GM18858 (cell line): ENCODE measurements around the gene CFAP61.

Experiments
- ATAC-seq: cut with Tn5 transposase; IDR thresholded peaks from one replicate; pipeline ENCODE4 v1.9.1; 2021; ENCODE audit not compliant: unreplicated experiment

CFAP61 gene

GRCh38 chr20:20167698-20168097 is 115.4 kb downstream of the CFAP61 start:
- ATAC-seq, result no peak

DNA sequence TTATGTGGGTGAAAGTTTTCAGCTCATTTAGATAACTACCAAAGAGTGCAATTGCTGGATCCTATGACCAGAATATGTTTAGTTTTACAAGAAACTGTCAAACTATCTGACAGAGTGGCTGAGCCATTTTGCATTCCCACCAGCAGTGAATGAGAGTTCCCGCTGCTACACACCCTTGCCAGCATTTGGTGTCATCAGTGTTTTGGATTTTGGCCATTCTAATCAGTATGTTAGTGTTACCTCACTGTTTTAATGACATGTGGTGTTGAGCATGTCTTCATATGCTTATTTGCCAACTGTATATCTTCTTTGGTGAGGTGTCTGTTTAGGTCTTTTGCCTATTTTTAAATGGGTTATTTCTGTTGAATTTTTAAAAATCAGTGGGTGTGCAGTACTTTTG is 120.9 kb downstream of the CFAP61 start:
- no peak for ATAC-seq

DNA sequence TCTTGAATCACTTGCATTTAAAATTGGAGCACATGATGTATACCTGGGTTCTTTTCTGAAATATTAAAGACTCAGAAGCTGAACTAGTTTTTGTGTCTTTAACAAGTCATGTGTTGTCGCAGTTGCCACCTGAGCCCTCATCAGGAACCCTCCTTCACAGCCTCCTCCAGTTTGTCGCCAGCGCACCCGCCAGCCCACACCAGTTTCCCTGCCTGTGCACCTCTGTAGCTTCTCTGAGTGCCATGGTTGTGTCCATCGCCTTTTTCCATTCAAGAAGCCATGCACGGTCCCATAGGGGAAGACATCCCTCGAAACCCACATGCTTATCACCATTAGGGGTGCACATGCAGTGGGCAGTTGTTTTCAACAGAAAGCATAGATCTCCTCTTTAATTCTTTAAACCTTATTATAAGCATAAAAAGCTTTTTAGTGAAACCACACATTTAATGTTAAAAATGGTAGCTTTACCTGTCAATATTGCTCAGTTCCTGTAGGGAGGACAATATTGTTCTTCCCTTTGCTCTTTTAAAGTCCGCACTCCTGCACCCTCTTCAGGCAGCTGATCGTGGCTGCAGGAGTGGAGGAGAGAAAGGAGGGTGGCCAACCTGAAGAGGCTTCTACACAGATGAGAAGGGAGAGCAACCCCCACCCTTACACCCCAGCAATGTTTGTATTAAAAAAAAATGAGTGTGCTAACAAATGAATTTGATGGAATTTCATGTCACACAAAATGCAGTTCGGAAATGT is 121.9 kb downstream of the CFAP61 start:
- no peak for ATAC-seq

DNA sequence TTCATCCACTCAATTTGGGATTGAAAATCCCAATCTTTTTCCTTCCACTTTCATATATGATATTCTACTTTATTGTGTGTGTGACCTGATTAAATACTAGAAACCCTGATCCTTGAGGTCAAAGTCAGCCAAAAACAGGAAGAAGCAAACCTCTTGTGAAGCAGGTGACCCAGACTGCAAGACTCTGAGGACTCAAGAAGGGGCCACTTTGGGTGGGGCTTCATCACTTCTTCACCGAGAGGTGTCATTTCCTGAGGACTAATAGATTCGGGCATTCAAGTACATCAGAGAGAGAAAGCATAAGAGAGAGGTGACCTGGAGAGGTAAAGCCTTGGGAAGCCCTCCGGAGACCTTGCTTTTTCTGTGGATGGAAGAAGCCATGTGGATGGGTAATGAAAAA is 129.0 kb downstream of the CFAP61 start:
- no peak for ATAC-seq

DNA sequence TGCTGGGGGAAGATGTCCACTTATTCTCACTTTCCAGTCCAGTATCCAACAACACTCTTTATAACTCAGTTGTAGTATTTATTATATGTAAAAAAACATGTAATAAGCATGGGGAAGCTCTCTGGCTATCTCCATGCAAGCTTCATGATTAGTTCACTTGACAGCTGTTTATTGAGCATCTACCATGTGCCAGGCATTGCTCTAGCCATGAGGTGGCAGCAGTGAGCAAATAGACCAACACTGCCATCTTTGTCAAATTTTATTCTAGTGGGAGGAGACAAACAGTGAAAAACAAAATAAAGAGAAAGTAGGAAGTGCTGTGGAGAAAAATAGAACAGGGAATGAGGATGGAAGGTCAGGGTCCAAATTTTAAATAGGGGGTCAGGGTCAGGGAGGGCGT is 131.8 kb downstream of the CFAP61 start:
- ATAC-seq, result no peak

GRCh38 chr20:20184706-20185105 is 132.4 kb downstream of the CFAP61 start:
- no peak for ATAC-seq

GRCh38 chr20:20188647-20189046 is 136.3 kb downstream of the CFAP61 start:
- peak; percentile 77 for ATAC-seq

DNA sequence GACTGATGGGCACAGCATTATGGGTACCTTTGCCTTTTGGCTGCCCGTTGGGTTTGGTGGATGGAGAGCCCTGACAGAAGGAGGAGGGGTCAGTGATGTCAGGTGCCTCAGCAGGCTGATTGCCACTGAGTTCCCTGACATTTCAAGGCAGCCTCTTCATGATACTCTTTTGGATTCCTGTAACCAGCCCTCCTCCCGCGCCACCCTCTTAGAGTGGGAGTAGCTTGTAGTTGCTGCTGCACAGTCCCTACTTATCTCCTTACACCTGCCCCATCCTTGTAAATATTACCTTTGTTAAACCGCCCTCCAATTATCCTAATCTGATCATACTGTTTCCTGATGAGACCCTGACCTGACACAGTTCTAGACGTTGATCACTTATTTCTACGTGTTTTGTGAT is 140.0 kb downstream of the CFAP61 start:
- ATAC-seq, result no peak

GRCh38 chr20:20195021-20195705 is 142.8 kb downstream of the CFAP61 start:
- ATAC-seq, result no peak

DNA sequence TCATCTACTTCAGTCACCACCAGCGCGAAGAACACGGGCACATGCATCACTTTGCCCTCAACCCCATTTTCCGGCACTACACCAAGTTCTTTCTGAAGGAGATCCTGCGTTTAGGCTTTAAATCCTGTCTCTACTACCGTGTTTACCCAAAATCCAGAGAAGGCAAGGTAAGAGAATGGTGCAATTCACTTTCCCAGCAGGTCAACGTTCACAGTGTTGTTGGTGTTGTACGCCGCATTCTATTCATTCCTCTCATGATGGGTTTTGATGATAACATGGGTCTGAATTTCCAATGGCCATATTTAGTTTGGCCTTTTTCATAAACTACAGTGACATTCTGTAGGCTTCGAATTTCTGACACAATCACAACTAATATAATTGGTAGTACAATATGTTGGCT is 144.3 kb downstream of the CFAP61 start:
- no peak for ATAC-seq

GRCh38 chr20:20198011-20198410 is 145.7 kb downstream of the CFAP61 start:
- ATAC-seq, result no peak

GRCh38 chr20:20199361-20200160 is 147.2 kb downstream of the CFAP61 start:
- ATAC-seq, result no peak

GRCh38 chr20:20201124-20201523 is 148.8 kb downstream of the CFAP61 start:
- ATAC-seq, result no peak

- no peak for ATAC-seq
Measured at GRCh38 chr20:20201639-20202038, 149.3 kb downstream of the CFAP61 start.

DNA sequence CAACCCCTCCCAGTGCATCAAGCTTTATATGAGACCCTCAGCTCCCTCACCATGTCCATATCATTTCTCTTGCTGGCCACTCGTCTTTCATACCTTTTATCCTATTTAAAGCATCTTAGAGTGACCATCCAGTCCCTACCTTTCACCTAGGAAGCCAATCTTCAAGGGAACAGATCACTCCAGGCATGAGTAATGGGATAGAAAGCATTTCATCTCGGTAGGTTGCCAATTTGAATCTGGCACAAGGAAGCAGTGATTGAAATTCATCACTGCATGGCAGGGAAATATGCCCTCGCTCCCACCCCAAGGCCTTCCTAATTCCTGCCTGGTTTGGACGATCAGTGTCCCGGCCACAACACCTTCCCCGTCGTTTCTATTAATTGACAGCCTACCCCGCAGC is 150.4 kb downstream of the CFAP61 start:
- no peak for ATAC-seq

DNA sequence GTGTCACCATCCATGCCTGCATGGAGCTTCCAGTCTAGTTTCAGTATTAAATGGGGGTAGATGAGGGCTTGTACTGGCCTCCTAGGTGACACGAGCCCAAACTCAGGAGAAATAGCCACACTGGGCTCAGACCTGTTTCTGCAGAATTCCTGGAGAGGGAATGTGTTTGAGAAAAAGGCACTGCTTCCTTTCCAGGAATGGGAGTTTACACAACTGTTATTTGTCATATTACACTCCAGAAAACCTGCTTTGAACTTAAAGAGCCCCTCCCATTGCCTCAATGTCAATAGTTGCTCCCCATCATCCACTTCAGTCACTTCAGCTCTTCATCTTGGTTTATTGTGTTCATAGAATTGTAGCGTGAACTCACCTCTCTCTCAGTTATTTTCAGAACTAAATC is 151.5 kb downstream of the CFAP61 start:
- no peak for ATAC-seq

- ATAC-seq, result no peak
Measured at GRCh38 chr20:20204256-20204655, 151.9 kb downstream of the CFAP61 start.

DNA sequence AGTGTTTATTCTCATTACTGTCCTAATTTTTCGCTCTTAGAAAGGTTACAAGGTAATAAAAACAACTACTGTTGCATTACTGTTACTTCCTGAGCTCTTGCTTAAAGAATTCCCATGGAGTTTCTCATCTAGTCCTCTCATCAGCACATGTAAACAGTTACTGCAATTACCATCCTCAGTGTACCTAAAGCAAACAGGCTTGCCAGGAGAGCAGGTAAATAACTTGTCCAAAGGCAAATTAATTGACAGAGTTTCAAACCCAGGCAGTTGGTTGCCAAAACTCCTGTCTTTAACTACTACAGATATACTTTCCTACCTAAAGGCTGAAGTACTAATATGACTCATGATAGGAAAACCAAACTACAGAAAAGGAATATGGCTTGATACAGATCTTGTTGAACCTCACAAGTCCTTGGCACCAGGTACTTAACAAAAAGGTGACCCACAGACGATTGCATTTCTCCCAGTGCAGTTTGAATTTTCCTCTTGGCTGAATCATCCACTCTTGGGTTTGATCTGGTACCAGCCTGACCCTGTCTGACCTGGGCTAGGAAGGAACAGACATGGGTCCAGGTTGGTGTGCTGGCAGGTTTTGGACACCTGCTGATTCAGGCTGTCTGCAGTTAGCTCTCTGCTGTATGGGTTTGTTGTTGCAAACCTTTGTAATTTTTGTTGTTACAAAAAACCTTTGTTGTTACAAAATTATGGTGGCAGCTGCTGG is 153.0 kb downstream of the CFAP61 start:
- no peak for ATAC-seq

DNA sequence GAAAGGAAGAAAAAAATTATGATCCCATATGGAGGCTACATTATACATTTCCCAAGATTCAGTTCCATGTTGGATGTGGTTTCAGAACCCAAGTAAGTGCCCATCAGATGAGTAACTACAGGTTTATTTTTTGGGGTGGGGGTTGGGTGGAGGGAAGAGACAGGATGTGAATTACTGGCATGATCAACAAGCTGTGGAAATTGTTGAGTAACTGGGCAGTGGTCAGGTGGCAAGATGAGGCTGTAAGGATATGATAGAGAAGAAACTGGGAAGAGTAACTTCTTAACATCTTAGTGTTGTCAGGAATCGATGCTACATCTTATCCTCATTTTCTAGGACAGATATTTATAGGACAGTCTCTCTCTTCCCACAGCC is 153.5 kb downstream of the CFAP61 start:
- ATAC-seq, result no peak

DNA sequence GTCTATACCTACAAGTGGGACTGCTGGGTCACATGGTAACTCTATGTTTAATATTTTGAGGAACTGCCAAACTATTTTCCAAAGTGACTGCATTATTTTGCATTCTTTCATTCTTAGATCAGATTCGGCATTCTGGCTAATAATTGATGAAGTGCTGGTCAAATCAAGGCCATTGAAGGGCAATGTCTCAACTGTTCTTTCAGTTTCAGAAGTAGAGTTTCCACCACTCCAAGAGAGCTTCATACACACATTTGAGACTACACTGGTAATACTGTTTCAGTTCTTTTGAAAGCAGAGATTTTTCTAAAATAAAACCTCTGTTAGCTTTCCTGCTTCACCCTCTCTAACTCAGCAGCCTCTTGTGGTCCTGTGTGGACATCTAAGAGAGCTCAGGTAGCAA is 154.5 kb downstream of the CFAP61 start:
- peak; percentile 62 for ATAC-seq

- no peak for ATAC-seq
Measured at GRCh38 chr20:20207291-20207690, 155.0 kb downstream of the CFAP61 start.
